Measurements from ENCODE around the gene PTPRA.

The PTPRA gene

DNA sequence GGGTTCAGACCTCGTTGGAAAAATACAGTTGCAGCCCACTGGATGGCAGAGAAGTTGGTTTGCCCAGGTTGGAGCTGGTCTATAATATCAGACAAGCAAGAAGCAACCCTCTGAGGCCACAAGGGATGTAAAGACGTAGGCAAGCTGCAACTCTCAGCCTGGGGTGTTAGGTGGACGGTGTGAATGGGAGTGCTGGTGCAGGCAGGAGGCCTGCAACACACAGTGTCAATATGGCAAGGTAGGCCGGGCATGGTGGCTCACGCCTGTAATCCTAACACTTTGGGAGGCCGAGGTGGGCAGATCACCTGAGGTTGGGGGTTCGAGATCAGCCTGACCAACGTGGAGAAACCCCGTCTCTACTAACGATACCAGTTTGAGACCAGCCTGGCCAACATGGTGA is 22.2 kb upstream of the PTPRA start:
- no peak for DNase-seq

DNA sequence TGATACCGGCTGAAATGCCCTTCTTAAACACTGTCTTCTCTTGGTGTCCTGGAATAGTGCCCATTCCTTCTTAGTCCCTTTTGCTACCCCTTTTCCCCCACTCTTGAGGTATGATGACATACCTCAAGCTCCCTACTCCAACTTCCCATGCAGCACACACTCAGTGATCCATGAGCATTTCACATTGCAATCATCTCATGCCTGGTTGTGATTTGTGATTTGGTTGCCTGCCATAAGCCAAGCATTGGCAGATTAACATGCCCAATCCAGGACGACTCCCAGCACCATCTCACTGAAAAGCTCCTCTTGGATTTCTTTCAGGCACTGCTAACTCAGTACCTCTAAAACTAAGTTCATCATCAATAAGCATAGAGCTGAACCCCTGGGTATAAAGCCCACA is 14.7 kb upstream of the PTPRA start:
- no peak for DNase-seq

DNA sequence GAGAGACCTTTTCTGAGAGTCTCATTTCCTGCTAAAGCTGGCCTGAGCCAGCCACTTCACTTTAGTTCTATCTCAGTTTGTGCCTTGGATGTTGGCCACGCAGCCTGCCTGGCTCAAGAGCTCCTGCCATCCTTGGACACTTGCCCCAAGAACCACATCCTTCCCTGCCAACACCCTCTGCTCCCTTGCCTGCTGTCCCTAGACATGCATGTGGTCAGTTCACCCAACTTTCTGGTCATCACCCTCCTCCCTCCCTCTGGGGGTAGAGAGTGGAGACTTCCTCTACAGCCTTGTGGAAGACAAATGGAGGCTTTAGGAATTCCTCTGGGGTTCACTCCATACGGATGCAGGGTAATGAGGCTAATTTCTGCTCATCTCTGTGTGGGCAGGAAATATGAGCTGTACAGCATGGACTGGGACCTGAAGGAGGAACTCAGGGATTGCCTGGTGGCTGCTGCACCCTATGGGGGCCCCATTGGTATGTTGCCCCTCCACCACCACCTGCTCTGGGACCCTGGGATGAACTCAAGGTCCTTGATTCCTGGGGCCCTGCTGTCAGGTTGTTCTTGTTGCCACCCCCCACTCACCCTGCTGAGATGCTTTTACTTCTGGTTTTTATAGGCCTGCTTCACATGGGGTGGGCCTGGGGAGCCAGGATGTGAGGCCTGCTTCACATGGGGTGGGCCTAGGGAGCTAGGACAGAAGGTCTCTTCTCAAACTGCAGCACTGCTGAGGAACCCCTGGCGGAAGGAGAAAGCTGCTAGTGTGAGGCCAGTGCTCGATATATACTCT is 13.8 kb upstream of the PTPRA start:
- no peak for DNase-seq

DNA sequence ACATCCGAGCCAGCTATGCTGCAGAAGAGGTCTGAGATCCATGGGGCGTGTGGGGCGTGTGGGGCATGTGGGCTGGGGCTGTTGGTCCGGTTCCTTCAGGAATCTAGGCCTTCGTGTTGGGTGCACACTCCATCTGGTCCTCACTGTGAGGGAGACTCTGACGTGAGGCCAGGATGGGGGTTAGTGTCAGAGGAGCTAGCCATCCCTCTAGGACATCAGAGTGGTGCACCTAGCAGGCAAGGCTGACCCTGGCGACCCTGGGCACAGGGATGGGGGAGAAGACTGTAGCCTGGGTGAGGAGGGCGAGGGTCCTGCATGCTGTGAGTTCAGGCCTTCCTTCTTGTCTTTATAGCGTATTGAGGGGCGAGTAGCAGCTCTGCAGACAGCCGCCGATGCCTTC is 8.7 kb upstream of the PTPRA start:
- no peak for DNase-seq

DNA sequence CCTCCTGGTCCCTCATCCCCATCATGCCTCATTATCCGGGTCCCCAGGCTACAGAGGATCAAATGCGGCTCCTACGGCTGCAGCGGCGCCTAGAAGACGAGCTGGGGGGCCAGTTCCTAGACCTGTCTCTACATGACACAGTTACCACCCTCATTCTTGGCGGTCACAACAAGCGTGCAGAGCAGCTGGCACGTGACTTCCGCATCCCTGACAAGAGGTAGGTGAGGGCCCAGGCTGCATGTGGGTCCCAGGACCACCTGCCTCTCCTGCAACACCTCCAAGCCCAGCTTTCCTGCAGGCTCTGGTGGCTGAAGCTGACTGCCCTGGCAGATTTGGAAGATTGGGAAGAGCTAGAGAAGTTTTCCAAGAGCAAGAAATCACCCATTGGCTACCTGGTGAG is 8.2 kb upstream of the PTPRA start:
- DNase-seq = no peak

DNA sequence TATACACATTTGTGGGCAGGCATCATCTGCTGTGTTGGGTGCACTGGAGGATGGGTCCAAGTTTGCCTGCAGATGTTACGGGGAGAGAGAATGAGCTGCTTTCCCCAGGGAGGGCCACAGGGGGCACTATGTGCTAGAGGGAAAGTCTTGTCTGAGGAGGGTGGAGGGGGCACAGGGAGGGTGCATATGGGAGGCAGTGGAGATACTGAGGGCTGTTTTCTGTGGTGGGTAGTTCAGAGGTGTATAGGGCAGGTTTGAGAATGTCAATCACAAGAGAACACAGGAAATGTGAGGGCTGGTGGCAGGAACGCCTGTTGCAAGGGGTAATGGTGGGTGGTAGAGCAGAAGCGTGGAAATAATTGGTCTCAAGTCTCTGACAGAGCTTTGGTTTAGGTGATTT is 7.7 kb upstream of the PTPRA start:
- peak; percentile 14 for DNase-seq

DNA sequence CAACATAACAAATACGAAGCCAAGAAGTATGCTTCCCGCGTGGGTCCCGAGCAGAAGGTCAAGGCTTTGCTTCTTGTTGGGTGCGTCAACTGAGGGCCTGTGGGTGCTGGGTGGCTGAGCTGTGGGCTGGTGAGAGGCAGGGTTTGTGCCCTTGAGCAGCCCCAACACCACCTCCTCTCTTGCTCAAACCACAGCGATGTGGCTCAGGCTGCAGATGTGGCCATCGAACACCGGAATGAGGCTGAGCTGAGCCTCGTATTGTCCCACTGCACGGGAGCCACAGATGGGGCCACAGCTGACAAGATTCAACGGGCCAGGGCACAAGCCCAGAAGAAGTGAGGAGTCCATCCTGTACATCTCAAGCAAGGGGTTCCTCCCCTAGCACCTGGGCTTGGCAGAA is 7.0 kb upstream of the PTPRA start:
- DNase-seq = no peak

DNA sequence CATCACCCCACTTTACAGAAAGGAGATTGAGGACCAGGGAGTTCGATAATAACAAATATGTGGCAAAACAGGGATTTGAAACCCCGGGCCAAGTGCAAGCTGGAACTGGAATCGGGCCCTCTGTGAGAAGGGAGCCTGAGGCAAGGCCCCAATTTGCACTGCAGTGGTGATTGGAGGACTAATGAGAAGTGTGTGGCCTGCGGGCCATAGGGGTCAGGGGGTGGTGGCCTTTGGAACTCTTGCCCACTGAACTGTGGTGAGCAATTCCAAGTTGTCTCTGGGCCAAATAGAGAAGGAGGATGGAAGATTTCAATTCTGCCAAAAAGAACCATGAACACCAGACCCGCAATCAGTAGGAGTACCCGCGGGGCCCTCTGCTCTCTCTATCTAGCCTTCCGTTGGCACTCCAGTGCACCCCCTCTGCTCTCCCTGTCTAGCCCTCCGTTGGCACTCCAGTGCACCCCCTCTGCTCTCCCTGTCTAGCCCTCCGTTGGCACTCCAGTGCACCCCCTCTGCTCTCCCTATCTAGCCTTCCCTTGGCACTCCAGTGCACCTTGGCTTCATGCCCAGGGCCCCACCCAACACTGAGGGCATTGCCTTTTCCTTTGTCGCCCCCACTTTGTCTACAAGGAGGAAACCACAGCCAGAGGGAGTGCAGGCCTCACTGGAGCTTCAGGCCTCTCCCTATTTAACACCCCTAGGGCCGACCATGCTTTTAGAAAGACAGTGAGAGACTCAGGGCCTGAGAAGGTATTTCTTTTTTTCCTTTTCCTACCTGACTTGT is 6.0 kb upstream of the PTPRA start:
- no peak for DNase-seq

DNA sequence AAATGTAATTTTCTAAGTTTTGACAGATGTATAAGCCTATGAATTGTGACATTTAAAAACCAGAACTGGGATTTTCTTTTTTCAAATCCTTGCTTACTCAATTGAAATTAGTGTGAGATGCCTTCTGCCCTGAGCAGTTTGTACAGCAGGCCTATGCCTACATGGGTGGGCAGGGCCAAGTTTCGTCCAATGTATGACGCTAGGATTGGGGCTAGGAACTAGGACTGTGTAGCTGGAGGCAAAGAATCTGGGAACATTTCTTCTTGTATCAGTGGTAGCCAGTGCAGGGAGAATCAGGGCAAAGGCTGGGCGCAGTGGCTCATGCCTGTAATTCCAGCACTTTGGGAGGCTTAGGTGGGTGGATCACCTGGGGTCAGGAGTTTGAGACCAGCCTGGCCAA is 3.9 kb upstream of the PTPRA start:
- no peak for DNase-seq

DNA sequence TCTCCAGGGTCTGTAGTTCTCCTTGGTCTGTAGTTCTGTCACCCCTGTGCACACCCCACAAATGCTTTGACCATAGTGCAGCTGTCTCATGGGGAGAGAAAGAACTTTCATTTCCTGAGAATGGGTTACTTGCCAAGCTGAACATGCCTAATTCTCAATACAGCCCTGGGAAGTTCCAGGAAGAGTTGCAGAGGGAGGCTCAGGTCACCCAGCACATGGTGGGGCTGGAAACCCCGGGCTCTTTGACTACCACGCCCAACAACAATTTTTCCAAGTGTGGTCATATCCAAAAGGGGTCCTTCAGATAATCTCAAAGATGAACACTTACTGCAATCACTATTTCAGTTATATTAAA is 2.2 kb upstream of the PTPRA start:
- DNase-seq = no peak

DNA sequence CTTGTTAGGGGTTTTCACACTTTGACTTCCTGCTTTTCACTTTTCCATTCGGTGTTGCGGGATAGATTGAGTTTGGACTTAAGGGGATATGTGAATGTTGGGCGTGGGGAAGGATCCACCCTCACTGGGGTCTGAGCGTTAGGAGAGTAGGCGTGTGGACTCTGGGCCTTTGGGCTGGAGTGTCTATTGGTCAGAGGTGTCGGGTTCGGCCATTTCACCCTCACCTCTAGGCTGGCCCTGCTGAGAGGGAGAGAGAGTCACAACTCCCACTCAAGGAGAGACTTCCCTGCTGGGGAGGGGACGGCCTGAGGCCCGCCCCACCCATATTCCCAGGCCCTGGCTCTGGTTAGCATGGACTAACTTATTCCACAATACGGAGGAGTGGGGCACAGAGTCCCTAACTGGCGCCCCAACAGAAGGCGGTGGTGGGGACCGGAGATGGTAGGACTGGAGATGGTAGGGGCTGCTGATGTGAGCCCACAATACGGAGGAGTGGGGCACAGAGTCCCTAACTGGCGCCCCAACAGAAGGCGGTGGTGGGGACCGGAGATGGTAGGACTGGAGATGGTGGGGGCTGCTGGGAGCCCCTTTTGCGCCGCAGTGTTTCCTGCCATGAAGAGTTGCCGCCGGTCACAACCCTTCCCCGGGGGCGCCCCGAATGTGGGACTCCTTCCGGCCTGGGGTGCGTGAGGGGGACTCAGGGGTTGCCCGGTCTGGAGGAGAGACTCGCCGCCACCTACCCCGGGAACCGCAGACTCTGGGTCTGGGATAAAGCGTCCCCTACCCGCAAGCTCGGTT is 1.4 kb upstream of the PTPRA start:
- DNase-seq = no peak

DNA sequence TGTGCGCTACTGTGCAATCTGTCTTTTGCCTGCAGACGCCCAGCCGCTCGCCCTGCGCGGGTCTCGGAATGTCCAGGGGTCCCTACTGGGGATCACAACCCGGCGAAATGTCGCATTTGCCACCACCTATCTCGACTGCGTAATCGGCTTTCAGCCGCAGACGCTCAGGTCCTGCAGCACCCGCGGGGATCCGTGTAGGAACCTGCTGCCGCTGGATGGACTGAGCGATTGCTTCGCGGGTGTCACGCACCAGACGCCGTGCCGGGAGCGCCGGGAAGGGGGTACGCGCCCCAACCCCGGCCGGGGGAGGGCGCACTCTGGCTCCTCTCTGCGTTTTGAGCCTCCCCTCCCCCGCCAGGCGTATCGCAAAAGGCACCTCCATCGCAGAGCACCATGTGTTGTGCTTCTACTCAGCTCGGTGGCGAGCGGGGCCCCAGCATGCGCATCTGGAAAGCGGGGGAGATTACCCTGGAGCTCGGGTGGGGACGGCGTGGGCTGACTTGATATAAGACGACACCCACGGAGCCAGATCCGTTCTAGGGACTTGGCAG is 747 bp upstream of the PTPRA start:
- DNase-seq = peak; percentile 84

DNA sequence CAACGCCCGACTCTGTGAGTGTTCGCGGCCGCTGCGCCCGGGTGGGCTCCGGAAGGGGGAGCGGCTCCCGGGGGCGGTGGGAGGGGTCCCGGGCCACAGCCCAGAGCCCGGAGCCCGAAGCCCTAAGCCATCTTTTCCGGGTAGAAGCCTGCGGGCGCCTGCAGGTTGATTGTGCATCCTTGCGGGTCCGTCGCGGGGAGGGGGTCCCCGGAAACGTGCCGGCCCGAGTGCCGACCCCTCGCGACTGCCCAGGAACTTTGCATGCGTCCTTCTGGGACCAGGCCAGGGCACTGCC is 413 bp downstream of the PTPRA start:
- peak; percentile 78 for DNase-seq

DNA sequence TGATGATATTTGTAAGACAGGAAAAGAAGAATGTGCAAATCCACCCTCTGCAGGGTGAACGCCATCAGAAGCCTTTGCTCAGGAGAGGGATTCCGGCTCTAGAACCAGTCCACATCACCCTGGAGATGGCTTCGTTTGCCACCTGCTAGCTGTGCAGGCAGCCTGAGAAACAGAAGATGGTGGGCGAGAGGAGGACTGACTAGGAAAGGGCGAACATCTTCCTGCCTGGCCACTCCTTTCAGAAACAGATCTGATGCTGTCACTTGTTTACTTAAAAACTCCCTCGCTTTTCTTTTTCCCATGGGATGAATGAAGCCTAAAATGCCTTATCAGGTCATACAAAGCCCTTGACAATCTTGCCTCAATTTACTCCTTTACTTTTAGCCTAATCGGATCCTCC is 1.2 kb downstream of the PTPRA start:
- peak; percentile 30 for DNase-seq

DNA sequence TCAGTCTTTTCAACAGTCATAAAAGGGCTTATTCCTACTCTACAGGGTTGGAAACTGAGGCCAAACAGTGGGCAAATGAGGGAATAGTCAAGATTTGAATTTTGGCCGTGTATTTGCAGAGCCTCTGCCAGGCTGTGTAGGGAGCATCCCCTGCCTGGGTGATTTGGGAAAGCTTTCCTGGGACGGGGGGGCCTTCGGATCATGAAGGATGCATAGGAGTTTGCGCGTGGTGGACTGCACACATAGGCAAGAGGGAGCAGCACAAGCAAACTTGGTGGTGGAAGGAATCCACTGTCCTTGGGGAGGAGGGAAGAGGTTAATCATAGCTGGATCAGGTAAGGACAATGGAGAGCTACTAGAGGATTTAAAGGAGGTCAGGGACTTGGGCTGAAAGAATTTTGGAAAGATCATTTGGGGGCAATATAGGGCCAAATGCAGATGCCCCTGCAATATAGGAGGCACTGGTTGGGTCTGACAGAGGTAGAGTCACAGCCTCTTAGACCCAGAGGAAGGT is 2.5 kb downstream of the PTPRA start:
- no peak for DNase-seq

DNA sequence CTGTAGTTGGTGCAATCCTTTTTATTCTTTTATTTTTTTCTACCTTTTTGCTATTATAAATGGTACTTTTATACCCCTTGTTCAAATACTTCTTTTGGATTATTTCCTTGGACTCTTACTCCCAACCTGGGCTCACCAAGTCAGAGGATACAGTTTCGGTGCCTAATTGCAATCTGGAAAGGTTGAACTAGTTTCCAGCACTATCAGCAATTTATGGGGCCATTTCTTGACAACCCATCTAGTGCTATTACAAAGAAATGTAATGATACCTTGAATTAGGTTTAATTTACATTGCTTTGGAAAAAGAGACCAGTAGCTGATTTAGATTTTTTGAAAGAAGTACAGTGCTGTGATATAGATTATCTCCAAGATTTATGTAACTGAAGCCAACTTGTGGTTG is 5.2 kb downstream of the PTPRA start:
- no peak for DNase-seq

DNA sequence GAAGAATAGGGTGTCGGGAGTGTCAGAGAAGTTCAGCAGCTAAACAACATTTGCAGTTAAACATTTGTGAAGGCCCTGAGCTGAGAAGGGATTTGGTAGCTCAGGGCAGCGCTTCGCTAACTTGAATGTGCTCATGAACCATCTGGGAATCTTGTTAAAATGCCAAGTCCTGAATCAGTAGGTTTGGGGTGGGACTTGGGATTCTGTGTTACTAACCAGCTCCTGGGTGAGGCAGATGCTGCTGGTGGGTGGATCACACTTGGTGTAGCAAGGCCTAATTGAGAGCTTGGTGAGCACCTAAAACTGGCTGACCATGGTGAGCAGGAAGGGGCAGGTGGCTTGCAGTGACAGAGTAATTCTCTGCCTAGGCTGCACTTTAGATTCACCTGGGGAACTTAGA is 5.9 kb downstream of the PTPRA start:
- peak; percentile 30 for DNase-seq

DNA sequence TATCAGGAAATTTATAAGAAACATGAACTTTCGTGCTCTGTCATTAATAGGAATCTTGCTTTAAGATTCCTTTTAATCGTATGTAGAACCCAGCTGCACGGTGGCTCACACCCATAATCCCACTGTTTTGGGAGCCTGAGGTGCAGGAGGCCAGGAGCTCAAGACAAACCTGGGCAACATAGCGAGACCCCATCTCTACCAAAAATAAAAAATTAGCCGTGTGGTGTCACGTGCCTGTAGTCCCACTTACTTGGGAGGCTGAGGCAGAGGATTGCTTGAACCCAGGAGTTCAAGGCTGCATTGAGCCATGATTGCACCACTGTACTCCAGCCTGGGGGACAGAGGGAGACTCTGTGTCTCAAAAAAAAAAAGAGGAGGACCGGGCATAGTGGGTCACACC is 7.4 kb downstream of the PTPRA start:
- DNase-seq = no peak

DNA sequence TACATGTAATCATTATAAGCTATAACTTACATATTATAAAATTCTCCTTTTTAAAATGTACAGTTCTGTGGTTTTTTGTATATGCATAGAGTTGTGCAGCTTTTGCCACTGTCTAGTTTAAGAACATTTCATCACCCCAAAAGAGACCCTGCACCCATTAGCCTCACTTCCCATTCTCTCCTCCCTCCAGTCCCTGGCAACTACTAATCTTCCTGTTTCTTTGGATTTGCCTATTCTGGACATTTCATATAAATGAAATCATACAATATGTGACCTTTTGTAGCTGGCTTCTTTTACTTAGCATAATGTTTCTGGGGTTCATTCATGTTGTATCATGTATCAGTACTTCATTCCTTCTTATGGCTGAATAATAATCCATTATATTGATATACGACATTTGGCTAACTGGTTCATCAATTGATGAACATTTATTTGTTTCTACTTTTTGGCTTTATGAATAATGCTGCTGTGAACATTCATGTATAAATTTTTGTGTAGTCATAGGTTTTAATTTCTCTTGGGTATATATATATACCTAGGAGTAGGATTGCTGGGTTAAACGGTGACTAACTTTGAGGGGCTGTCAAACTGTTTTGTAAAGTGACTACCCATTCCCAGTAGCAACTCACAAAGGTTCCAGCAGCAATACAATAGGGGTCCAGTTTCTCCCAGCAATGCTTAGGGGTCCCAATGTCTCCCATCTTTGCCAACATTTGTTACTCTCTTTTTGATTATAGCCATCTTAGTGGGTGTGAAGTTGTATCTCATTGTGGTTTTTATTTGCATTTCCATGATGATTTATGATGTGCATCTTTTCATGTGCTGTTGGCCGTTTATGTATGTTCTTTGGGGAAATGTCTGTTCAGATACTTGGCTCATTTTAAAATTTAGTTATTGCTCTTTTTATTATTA is 10.7 kb downstream of the PTPRA start:
- DNase-seq = no peak

DNA sequence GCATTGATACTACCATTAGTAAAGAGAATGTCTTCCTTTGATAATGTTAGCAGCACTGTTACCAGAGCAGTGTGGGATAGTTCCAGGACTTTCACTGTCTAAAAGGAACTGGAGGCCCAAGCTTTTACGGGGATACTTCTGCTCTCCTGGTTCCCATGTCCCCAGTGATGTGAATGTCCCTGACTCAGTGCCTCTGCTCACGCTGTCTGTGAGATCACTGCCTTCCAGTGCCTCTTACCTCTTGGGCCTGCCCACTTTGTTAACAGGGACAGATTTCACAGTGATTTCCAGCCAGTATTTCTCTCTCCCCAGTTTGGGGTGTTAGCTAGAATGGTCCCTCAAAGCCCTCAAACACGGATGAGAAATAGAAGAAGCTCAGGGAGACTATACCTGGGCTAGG is 14.4 kb downstream of the PTPRA start:
- DNase-seq = no peak

DNA sequence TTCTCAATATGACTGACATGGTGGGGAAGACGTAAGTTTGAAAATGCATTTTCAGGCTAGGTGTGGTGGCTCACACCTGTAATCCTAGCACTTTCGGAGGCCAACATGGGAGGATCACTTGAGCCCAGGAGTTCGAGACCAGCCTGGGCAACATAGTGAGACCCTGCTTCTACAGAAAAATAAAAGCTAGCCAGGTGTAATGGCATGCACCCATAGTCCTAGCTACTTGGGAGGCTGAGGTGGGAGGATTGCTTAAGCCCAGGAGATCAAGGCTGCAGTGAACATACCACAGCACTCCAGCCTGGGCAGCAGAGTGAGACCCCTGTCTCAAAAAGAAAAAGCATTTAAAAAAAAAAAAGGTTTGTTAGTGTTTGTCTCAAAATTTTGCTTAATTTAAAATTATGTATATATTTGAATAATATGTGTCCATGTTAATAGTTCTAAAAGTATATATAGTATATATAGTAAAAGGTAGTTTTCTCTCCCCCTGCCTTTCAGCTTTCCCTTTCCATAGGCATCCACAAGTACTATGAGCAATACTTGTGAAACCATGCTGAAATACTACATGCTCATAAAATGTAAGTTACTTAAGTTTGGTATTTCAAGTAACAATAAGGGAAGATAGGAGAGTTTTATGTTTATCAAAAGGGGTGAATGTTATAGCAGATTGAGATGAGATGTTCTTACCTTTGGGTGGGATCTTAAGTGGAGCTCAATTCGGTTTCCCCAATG is 15.1 kb downstream of the PTPRA start:
- DNase-seq = no peak

DNA sequence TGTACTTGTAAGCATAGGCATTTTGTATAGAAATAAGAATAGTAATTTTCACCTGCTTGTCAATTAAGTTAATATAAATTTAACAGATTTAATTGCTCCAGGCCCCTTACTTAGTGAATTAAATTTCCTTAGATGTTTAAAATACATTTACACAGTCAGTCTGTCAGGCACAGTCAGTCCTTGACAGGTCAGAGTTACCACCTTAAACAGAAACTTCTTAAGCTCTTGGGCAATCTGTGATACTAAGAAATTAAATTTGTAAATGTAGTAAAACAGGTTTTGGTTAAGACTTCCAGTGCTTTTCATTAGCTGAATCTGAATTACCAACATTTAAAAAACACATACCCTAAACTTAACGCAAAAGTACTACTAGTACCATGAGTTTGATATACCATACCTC is 15.9 kb downstream of the PTPRA start:
- DNase-seq = no peak
